KMS-11 (cell line): ENCODE measurements around the gene PARVG.

Experiments
- H2AFZ ChIP-seq: fragments of 200-600 bp; sonication (generic); 2 replicates; pipeline ENCODE4 v1.6.1; 2016; ENCODE audit warnings: antibody characterized with exemption, mixed run types, low read depth
- H3K27ac ChIP-seq: fragments of 200-600 bp; sonication (generic); 2 replicates; pipeline ENCODE4 v1.6.1; 2016; ENCODE audit warnings: mild to moderate bottlenecking, mixed run types
- H3K27me3 ChIP-seq: fragments of 200-600 bp; sonication (generic); 2 replicates; pipeline ENCODE4 v1.6.1; 2017; ENCODE audit warnings: mild to moderate bottlenecking, low read depth, mixed run types, moderate library complexity; ENCODE audit not compliant: insufficient read depth
- H3K36me3 ChIP-seq: fragments of 200-600 bp; sonication (generic); 2 replicates; pipeline ENCODE4 v1.6.1; 2017; ENCODE audit warnings: mild to moderate bottlenecking, mixed run types; ENCODE audit not compliant: insufficient read depth
- H3K4me1 ChIP-seq: fragments of 200-600 bp; sonication (generic); 2 replicates; pipeline ENCODE4 v1.6.1; 2016; ENCODE audit warnings: mild to moderate bottlenecking, low read depth, mixed run types; ENCODE audit not compliant: poor library complexity, severe bottlenecking
- H3K4me2 ChIP-seq: fragments of 200-600 bp; sonication (generic); 2 replicates; pipeline ENCODE4 v1.7.0; 2016; ENCODE audit warnings: mild to moderate bottlenecking, mixed run types
- H3K4me3 ChIP-seq: fragments of 200-600 bp; sonication (generic); IDR thresholded peaks from 2 replicates; pipeline ENCODE4 v1.6.1; 2017; ENCODE audit warnings: low read depth, low read length, mixed read lengths; ENCODE audit not compliant: insufficient read depth
- H3K79me2 ChIP-seq: fragments of 200-600 bp; sonication (generic); 2 replicates; pipeline ENCODE4 v1.6.1; 2016; ENCODE audit warnings: low read depth, mixed run types; ENCODE audit not compliant: insufficient read depth
- H3K9ac ChIP-seq: fragments of 200-600 bp; sonication (generic); 2 replicates; pipeline ENCODE4 v1.6.1; 2016; ENCODE audit warnings: mild to moderate bottlenecking, mixed run types
- H4K20me1 ChIP-seq: fragments of 200-600 bp; sonication (generic); 2 replicates; pipeline ENCODE4 v1.6.1; 2016; ENCODE audit warnings: mild to moderate bottlenecking, mixed run types; ENCODE audit not compliant: insufficient read depth
- CTCF ChIP-seq: fragments of 200-600 bp; sonication (generic); conservative IDR thresholded peaks from 2 replicates; pipeline ENCODE4 v1.6.1; 2017; ENCODE audit warnings: low read depth, mild to moderate bottlenecking, antibody characterized with exemption, low read length, moderate library complexity, mixed read lengths

PARVG gene

GRCh38 chr22:44147008-44147645 lies 33.6 kb upstream of the PARVG start:
- Histone ChIP-seq H3K79me2 (no peaks in the 10 kb centered on the region), H2AFZ (no peak overlapping the region), H3K9ac (no peak overlapping the region), H3K4me1 (no peaks in the 10 kb centered on the region), H3K27ac (no peak overlapping the region), H3K4me3 (no peak overlapping the region), H3K36me3 (no peaks in the 10 kb centered on the region), H3K27me3 (no peaks in the 10 kb centered on the region), H3K4me2 (no peak overlapping the region), H4K20me1 (no peaks in the 10 kb centered on the region)
- no peak for TF ChIP-seq CTCF

GRCh38 chr22:44147821-44148574 lies 32.7 kb upstream of the PARVG start:
- H3K9ac ChIP-seq, result no peak overlapping the region
- H3K27me3 ChIP-seq, result no peaks in the 10 kb centered on the region
- H2AFZ ChIP-seq, result no peak overlapping the region
- no peaks in the 10 kb centered on the region for H3K36me3 ChIP-seq
- no peak for TF ChIP-seq CTCF
- H3K4me3 ChIP-seq, result no peak overlapping the region
- H3K4me1 ChIP-seq, result no peaks in the 10 kb centered on the region
- H3K79me2 ChIP-seq, result no peaks in the 10 kb centered on the region
- no peaks in the 10 kb centered on the region for H4K20me1 ChIP-seq
- no peak overlapping the region for H3K27ac ChIP-seq
- H3K4me2 ChIP-seq, result no peak overlapping the region

- Histone ChIP-seq H4K20me1 (no peaks in the 10 kb centered on the region), H2AFZ (no peak overlapping the region), H3K4me3 (no peak overlapping the region), H3K36me3 (no peaks in the 10 kb centered on the region), H3K27me3 (no peaks in the 10 kb centered on the region), H3K27ac (no peak overlapping the region), H3K4me1 (no peaks in the 10 kb centered on the region), H3K4me2 (no peak overlapping the region), H3K79me2 (no peaks in the 10 kb centered on the region), H3K9ac (no peak overlapping the region)
- TF ChIP-seq CTCF, result no peak
Observed at GRCh38 chr22:44151676-44152075, 29.0 kb upstream of the PARVG start.

- Histone ChIP-seq H3K27me3 (no peaks in the 10 kb centered on the region), H3K9ac (no peak overlapping the region), H3K4me1 (no peaks in the 10 kb centered on the region), H3K4me2 (no peak overlapping the region), H4K20me1 (no peaks in the 10 kb centered on the region), H3K4me3 (no peak overlapping the region), H3K27ac (no peak overlapping the region), H3K79me2 (no peaks in the 10 kb centered on the region), H2AFZ (no peak overlapping the region), H3K36me3 (no peaks in the 10 kb centered on the region)
- no peak for TF ChIP-seq CTCF
Observed at GRCh38 chr22:44153710-44154109, 27.0 kb upstream of the PARVG start.
